ENCODE data around the gene SUV39H2. TPM values are rescaled to one million over a fixed set of nuclear protein-coding genes. Genes with fewer than 3 reads are reported as not detected.

The SUV39H2 gene
- total and polyA plus RNA-seq, 10 of the 15 experiments (the other 5 are each of a cell fraction or from before 2014, with no cell fraction given): 24.3 to 41.1 (median 30.0) TPM

DNA sequence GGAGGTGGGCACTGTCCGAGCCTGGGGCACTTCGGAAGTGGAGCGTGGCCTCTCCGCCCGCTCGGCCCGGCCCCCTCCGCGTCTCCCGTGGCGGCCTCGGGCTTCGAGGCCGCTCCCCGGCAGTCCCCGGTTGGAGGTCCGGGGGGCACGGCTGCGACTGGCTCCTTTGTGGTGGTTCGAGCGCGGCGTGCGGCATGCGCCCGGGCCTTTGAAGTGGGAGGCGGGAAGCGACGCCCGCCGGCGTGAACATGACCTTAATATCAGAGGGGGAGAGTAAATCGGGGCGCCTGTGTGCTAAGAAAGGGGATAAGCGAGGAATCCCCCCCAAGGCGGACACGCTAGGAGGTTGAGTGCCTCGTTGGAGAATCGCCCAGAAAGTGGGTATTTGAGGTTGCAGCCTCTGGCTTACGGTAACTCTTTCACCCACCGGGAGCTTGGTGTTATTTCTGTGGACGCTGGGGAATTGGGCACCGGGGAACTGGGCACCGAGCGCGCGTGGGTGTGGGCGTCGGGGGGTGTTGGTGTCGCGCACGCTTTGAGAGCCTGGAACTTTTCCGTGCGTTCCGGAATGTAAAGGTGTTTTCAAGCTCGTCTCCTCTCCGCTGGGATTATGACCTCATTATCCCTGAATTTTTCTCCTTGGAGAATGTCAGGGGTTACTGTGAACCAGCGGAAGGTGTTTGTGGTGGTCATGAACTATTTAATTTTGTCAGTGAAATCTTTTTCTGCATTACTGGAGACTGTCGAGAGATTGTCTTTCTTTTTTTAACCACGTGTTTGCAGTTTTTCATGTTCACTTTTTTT, 660 bp downstream of the SUV39H2 start:
- Histone ChIP-seq H3K4me2 (ENCODE audit: control insufficient read depth, insufficient read depth) (peak overlapping the region; percentile 51), H4K20me1 (ENCODE audit: control insufficient read depth, insufficient read depth) (no peaks in the 10 kb centered on the region), H3K9me3 (replicated peaks; ENCODE audit: control insufficient read depth, insufficient read depth, low read length) (no peaks in the 10 kb centered on the region), H3K36me3 (ENCODE audit: control insufficient read depth in 2 of 2, insufficient read depth in 2 of 2, low read length in 1 of 2) (peaks cover 0 to 6% of the 10 kb centered on the region in 2 experiments; a peak in 1 of 4 replicates), H3K4me1 (ENCODE audit: control insufficient read depth, insufficient read depth, low read length) (peaks cover 5% of the 10 kb centered on the region; the same call in 1 of the 2 replicates), H3K4me3 (peak overlapping the region; percentile 89), H2AFZ (ENCODE audit: control insufficient read depth, low read depth, low read length) (peak overlapping the region; percentile 72), H3K9ac (ENCODE audit: control insufficient read depth, insufficient read depth, low read length) (peak overlapping the region; percentile 84), H3K27ac (ENCODE audit: control insufficient read depth, insufficient read depth) (peak overlapping the region; percentile 72), H3K79me2 (ENCODE audit: control insufficient read depth, insufficient read depth, low read length) (peaks cover 69% of the 10 kb centered on the region), H3K27me3 (replicated peaks in 1 of 2; ENCODE audit: control insufficient read depth in 2 of 2, insufficient read depth in 2 of 2, low read length in 1 of 2) (no peaks in the 10 kb centered on the region)
- FAIRE-seq (no peak), ATAC-seq (peak; percentile 33), DNase-seq (ENCODE audit: low read depth, low spot score) (no peak)
- intact Hi-C loops (cut with micrococcal nuclease; ENCODE audit: unreplicated experiment) (loop anchor here (2.0 to 5.0 kb wide), 3 partner anchors 42 to 79 kb away; partner anchors contain the start of genes CDNF, HSPA14, MEIG1 and MSANTD7), in situ Hi-C loops (cut with MboI) (no loop called here)
- no TSS peak for BruUV-seq (replicated peaks)
- under 1% methylated on average over 60 of the region's 60 CpGs for WGBS (ENCODE audit: insufficient coverage, insufficient replicate concordance, low lambda C conversion rate, missing lambda C conversion rate)
- ChIA-PET CTCF (interaction anchor here (0.7 to 3.8 kb wide), 11 partner anchors 9 to 342 kb away, joined by 3 to 17 read pairs (median 4); partner anchors contain the start of genes CDNF, DCLRE1C, HSPA14 and MSANTD7), SMC1A (ENCODE audit: uncharacterized antibody, unreplicated experiment) (interaction anchor here (0.6 to 5.2 kb wide), 10 partner anchors 10 to 226 kb away, joined by 3 to 23 read pairs (median 6); partner anchors contain the start of genes CDNF, DCLRE1C, HSPA14 and MSANTD7), POLR2A (interaction anchor here (0.6 to 2.4 kb wide), 8 partner anchors 9 to 215 kb away, joined by 3 to 18 read pairs (median 4); partner anchors contain the start of genes CDNF, DCLRE1C, HSPA14 and MEIG1), RAD21 (ENCODE audit: unreplicated experiment) (interaction anchor here (0.6 to 2.8 kb wide), 6 partner anchors 41 to 944 kb away, joined by 3 to 24 read pairs (median 4); partner anchors contain the start of genes CDNF, HSPA14 and MSANTD7)
- no peak for TF ChIP-seq TBL1XR1 (IDR thresholded peaks at IDR 0.05; ENCODE audit: low read depth, low read length)
- TF ChIP-seq MAX (IDR thresholded peaks at IDR 0.05; ENCODE audit: low read depth, low read length): peak; percentile 6; the same call in 1 of the 2 replicates
- TF ChIP-seq CBFB (IDR thresholded peaks at IDR 0.05; ENCODE audit: low read depth): no peak
- peak in 1 of 2 experiments; percentile 74; a peak in 2 of 3 replicates for TF ChIP-seq EGR1 (IDR thresholded peaks at IDR 0.05; ENCODE audit: borderline replicate concordance in 1 of 2, low read depth in 2 of 2, low read length in 2 of 2)
- TF ChIP-seq, protein P1, sequence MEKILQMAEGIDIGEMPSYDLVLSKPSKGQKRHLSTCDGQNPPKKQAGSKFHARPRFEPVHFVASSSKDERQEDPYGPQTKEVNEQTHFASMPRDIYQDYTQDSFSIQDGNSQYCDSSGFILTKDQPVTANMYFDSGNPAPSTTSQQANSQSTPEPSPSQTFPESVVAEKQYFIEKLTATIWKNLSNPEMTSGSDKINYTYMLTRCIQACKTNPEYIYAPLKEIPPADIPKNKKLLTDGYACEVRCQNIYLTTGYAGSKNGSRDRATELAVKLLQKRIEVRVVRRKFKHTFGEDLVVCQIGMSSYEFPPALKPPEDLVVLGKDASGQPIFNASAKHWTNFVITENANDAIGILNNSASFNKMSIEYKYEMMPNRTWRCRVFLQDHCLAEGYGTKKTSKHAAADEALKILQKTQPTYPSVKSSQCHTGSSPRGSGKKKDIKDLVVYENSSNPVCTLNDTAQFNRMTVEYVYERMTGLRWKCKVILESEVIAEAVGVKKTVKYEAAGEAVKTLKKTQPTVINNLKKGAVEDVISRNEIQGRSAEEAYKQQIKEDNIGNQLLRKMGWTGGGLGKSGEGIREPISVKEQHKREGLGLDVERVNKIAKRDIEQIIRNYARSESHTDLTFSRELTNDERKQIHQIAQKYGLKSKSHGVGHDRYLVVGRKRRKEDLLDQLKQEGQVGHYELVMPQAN (conservative IDR thresholded peaks at IDR 0.05): peak; percentile 50; the same call in 1 of the 2 replicates
- TF ChIP-seq LARP7 (IDR thresholded peaks at IDR 0.05): 0 out of 2 replicates have a peak, but pooled peaks have one; percentile 22
- TF ChIP-seq MTA2 (IDR thresholded peaks at IDR 0.05; ENCODE audit: low read depth): no peak
- peak; percentile 59; the same call in 1 of the 2 replicates for TF ChIP-seq SIN3A (IDR thresholded peaks at IDR 0.05; ENCODE audit: low read depth, low read length)
- TF ChIP-seq IKZF2 (IDR thresholded peaks at IDR 0.05): 0 out of 4 replicates have a peak, but pooled peaks have one; percentile 17 to 23
- TF ChIP-seq, protein P2, sequence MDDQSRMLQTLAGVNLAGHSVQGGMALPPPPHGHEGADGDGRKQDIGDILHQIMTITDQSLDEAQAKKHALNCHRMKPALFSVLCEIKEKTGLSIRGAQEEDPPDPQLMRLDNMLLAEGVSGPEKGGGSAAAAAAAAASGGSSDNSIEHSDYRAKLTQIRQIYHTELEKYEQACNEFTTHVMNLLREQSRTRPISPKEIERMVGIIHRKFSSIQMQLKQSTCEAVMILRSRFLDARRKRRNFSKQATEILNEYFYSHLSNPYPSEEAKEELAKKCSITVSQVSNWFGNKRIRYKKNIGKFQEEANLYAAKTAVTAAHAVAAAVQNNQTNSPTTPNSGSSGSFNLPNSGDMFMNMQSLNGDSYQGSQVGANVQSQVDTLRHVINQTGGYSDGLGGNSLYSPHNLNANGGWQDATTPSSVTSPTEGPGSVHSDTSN (IDR thresholded peaks at IDR 0.05; ENCODE audit: insufficient replicate concordance, low read depth, low read length): no peak
- no peak for TF ChIP-seq RAD51 (IDR thresholded peaks at IDR 0.05)
- peak; percentile 69; the same call in 1 of the 2 replicates for TF ChIP-seq ASH2L (IDR thresholded peaks at IDR 0.05; ENCODE audit: borderline replicate concordance, low read depth)
- TF ChIP-seq IRF4 (IDR thresholded peaks at IDR 0.05; ENCODE audit: low read depth, low read length): no peak
- 0 out of 2 replicates have a peak, but pooled peaks have one; percentile 22 for TF ChIP-seq WRNIP1 (IDR thresholded peaks at IDR 0.05; ENCODE audit: borderline replicate concordance, low read depth, low read length)

Data from GM12878 (cell line).